Right atrium auricular region (tissue), 2 donors: Measurements from ENCODE around the gene CAMTA1. TPM values are rescaled to one million over a fixed set of nuclear protein-coding genes. Genes with fewer than 3 reads are reported as not detected.
"Not testable (repeated sequence)": the region's sequence is repeated elsewhere in the genome, so short reads cannot be mapped to it uniquely, and the experiment has no call there.

ENCODE experiments used
- DNase-seq: peaks from one replicate; pipeline ENCODE4 v3.0.0-alpha.2; 2019; ENCODE audit warnings: low spot score
- H3K27ac ChIP-seq, 2 donors: fragments of 200-600 bp; sonication (generic); 1 replicate in 1 of 2; 2 replicates in 1 of 2; pipeline ENCODE4 v1.5.1; 2016 to 2019
- H3K27me3 ChIP-seq, 2 donors: fragments of 200-600 bp; sonication (generic); one replicate each; pipeline versions ENCODE4 v1.5.1 to v1.6.0; 2017 to 2019
- H3K36me3 ChIP-seq: fragments of 200-600 bp; sonication (generic); one replicate; pipeline ENCODE4 v1.5.1; 2016
- H3K4me1 ChIP-seq, 2 donors: fragments of 200-600 bp; sonication (generic); one replicate each; pipeline versions ENCODE4 v1.5.1 to v1.6.0; 2017 to 2019
- H3K4me3 ChIP-seq, 2 donors: fragments of 200-600 bp; sonication (generic); 1 replicate in 1 of 2; 2 replicates in 1 of 2; pipeline ENCODE4 v1.5.1; 2017 to 2019; ENCODE audit warnings: mild to moderate bottlenecking in 1 of 2, moderate library complexity in 1 of 2
- H3K9me3 ChIP-seq, 2 donors: fragments of 200-600 bp; sonication (generic); one replicate each; pipeline ENCODE4 v1.5.1; 2019
- CTCF ChIP-seq, 2 donors: fragments of 200-600 bp; sonication (generic); IDR thresholded peaks; one replicate each; pipeline ENCODE4 v1.5.1; 2019; ENCODE audit warnings: antibody characterized with exemption in 2 of 2
- total RNA-seq, 2 donors: library from RNA; depleted of rRNA; stranded (reverse); fragments of >200 nt; gene quantifications; one replicate each; pipeline ENCODE4 v1.1.0, GENCODE V29; 2016

CAMTA1 gene
- total RNA-seq, 2 donors from 2014 or later = 132 to 190 TPM

- Histone ChIP-seq H3K4me1 (peaks cover 0 to 34% of the 10 kb centered on the region in 2 donors), H3K4me3 (peak overlapping the region; percentile 70 to 74), H3K36me3 (peaks cover 24% of the 10 kb centered on the region), H3K27me3 (no peaks in the 10 kb centered on the region), H3K9me3 (no peaks in the 10 kb centered on the region), H3K27ac (peak overlapping the region; percentile 97 to 98)
- TF ChIP-seq CTCF (IDR thresholded peaks at IDR 0.05) = no peak
- no peak for DNase-seq
Measured at GRCh38 chr1:7785108-7785507, 999.9 kb downstream of the CAMTA1 start.

GRCh38 chr1:7786795-7787194 lies 1001.5 kb downstream of the CAMTA1 start:
- H3K4me1 ChIP-seq = peaks cover 0 to 34% of the 10 kb centered on the region in 2 donors
- H3K27me3 ChIP-seq = no peaks in the 10 kb centered on the region
- no peak for TF ChIP-seq CTCF (IDR thresholded peaks at IDR 0.05)
- H3K9me3 ChIP-seq = no peaks in the 10 kb centered on the region
- H3K27ac ChIP-seq = no peak overlapping the region
- H3K4me3 ChIP-seq = no peak overlapping the region
- peaks cover 32% of the 10 kb centered on the region for H3K36me3 ChIP-seq
- no peak for DNase-seq

- Histone ChIP-seq H3K9me3 (no peaks in the 10 kb centered on the region), H3K4me3 (no peak overlapping the region), H3K27ac (no peak overlapping the region), H3K27me3 (no peaks in the 10 kb centered on the region), H3K36me3 (peaks cover 40% of the 10 kb centered on the region), H3K4me1 (peaks cover 0 to 24% of the 10 kb centered on the region in 2 donors)
- DNase-seq = no peak
- no peak for TF ChIP-seq CTCF (IDR thresholded peaks at IDR 0.05)
Measured at GRCh38 chr1:7789828-7790227, 1004.6 kb downstream of the CAMTA1 start.

DNA sequence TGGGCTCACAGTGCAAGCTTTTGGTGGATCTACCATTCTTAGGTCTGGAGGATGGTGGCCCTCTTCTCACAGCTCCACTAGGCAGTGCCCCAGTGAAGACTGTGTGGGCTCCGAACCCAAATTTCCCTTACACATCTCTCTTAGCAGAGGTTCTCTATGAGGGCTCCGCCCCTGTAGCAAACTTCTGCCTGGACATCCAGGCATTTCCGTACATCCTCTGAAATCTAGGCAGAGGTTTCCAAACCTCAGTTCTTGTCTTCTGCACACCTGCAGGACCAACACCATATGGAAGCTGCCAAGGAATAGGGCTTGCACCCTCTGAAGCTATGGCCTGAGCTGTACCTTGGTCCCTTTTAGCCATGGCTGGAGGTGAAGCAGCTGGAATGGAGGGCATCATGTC lies 1005.8 kb downstream of the CAMTA1 start:
- not testable (repeated sequence) for H3K4me3 ChIP-seq, H3K27ac ChIP-seq, DNase-seq, H3K9me3 ChIP-seq, H3K27me3 ChIP-seq
- H3K4me1 ChIP-seq = peaks cover 0 to 14% of the 10 kb centered on the region in 2 donors
- H3K36me3 ChIP-seq = peaks cover 45% of the 10 kb centered on the region

DNA sequence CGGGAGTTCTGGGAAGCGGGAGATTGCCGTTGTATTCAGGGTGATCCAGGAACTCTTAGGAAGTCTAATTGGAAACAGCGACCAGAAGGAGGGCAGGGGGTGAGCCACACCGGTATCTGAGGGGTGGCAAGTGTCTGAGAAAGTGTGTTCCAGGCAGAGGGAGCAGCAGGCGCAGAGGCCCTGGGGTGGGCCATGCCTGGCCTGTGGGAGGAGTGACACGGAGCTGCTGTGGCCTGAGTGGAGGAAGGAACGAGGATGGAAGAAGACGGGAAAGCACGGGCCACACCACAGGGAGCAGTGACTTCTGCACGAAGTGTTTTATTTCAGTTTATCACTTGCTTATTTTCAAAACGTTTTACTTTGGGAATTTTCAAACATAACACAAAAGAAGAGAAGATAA lies 1010.2 kb downstream of the CAMTA1 start:
- no peak for TF ChIP-seq CTCF (IDR thresholded peaks at IDR 0.05)
- Histone ChIP-seq H3K36me3 (peaks cover 61% of the 10 kb centered on the region), H3K27me3 (no peaks in the 10 kb centered on the region), H3K27ac (no peak overlapping the region), H3K4me1 (no peaks in the 10 kb centered on the region), H3K4me3 (no peak overlapping the region), H3K9me3 (no peaks in the 10 kb centered on the region)
- no peak for DNase-seq

DNA sequence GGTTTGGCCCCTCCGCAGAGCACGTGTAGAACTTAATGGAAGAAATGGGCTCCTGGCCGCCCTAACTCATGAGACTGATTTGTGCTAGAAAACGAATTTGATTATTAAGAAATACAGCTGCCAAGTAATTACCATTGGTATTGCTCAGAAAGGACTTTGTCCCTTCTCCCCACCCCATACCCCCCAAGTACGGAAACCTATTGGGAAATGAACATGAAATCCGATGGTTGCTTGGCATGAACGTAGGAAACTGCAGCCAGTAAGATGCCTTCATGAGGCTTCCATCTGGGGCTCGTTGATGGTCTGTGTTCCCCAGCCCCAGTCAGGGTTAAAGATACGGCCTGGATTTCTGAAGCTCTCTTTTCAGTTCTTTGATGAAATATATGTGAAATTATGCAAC lies 1020.2 kb downstream of the CAMTA1 start:
- H3K36me3 ChIP-seq = peaks cover 87% of the 10 kb centered on the region
- no peaks in the 10 kb centered on the region for H3K9me3 ChIP-seq
- no peaks in the 10 kb centered on the region for H3K4me1 ChIP-seq

More for the DNA sequence above, 1020.2 kb downstream of the CAMTA1 start:
- no peak overlapping the region for H3K4me3 ChIP-seq
- no peaks in the 10 kb centered on the region for H3K27me3 ChIP-seq
- no peak overlapping the region for H3K27ac ChIP-seq
- DNase-seq = no peak
- TF ChIP-seq CTCF (IDR thresholded peaks at IDR 0.05) = no peak
